Thyroid gland (tissue), 4 donors: Measurements from ENCODE around the gene INCENP. TPM values are rescaled to one million over a fixed set of nuclear protein-coding genes. Genes with fewer than 3 reads are reported as not detected.

Source experiments
- DNase-seq, 2 donors: peaks; one replicate each; pipeline ENCODE4 v3.0.0-alpha.2; 2019
- H3K27ac ChIP-seq, 3 donors: fragments of 200-600 bp; sonication (generic); 1 replicate in 2 of 3; 2 replicates in 1 of 3; pipeline ENCODE4 v1.5.1; 2016 to 2019; ENCODE audit warnings: mild to moderate bottlenecking in 1 of 3, moderate library complexity in 1 of 3
- H3K27me3 ChIP-seq: fragments of 200-600 bp; sonication (generic); one replicate; pipeline ENCODE4 v1.5.1; 2019
- H3K36me3 ChIP-seq, 2 donors: fragments of 200-600 bp; sonication (generic); one replicate each; pipeline ENCODE4 v1.5.1; 2016 to 2019
- H3K4me1 ChIP-seq, 2 donors: fragments of 200-600 bp; sonication (generic); one replicate each; pipeline ENCODE4 v1.5.1; 2017 to 2019
- H3K4me3 ChIP-seq, 3 donors: fragments of 200-600 bp; sonication (generic); replicated peaks in 1 of 3; 1 replicate in 2 of 3; 2 replicates in 1 of 3; pipeline ENCODE4 v1.5.1; 2016; ENCODE audit warnings: mild to moderate bottlenecking in 1 of 3
- H3K9me3 ChIP-seq: fragments of 200-600 bp; sonication (generic); one replicate; pipeline ENCODE4 v1.5.1; 2017
- POLR2A ChIP-seq, 2 donors: fragments of 450-650 bp; IDR thresholded peaks; one replicate each; pipeline ENCODE4 v1.6.1; 2017; ENCODE audit warnings: antibody characterized with exemption in 2 of 2, mild to moderate bottlenecking in 2 of 2, moderate library complexity in 1 of 2
- WGBS, 2 donors: methylation state at CpG; one replicate each; pipeline ENCODE4 v1.1.5; 2017; 5-methylcytosine and 5-hydroxymethylcytosine counted together
- intact Hi-C: fragments of 100-400 bp; cut with DNase I; formaldehyde crosslinking; loops from one replicate; pipeline ENCODE4 v1.15.1; 2023
- total RNA-seq, 4 donors: library from RNA; depleted of rRNA; stranded (reverse); fragments of >200 nt; gene quantifications; one replicate each; pipeline ENCODE4 v1.2.3, GENCODE V29; 2016
- TF ChIP-seq, protein P1 (sequence below), 6 experiments: fragments of 200-600 bp in 3 of 6; fragments of 450-650 bp in 3 of 6; sonication (generic) in 3 of 6; IDR thresholded peaks; one replicate each; pipeline ENCODE4 v1.5.1; 2016 to 2019; ENCODE audit warnings: antibody characterized with exemption in 6 of 6, mild to moderate bottlenecking in 2 of 6, inconsistent platforms in 1 of 6, moderate library complexity in 1 of 6

Gene INCENP
- total RNA-seq, 4 donors from 2014 or later = 16.9 to 99.4 (median 42.4) TPM

DNA sequence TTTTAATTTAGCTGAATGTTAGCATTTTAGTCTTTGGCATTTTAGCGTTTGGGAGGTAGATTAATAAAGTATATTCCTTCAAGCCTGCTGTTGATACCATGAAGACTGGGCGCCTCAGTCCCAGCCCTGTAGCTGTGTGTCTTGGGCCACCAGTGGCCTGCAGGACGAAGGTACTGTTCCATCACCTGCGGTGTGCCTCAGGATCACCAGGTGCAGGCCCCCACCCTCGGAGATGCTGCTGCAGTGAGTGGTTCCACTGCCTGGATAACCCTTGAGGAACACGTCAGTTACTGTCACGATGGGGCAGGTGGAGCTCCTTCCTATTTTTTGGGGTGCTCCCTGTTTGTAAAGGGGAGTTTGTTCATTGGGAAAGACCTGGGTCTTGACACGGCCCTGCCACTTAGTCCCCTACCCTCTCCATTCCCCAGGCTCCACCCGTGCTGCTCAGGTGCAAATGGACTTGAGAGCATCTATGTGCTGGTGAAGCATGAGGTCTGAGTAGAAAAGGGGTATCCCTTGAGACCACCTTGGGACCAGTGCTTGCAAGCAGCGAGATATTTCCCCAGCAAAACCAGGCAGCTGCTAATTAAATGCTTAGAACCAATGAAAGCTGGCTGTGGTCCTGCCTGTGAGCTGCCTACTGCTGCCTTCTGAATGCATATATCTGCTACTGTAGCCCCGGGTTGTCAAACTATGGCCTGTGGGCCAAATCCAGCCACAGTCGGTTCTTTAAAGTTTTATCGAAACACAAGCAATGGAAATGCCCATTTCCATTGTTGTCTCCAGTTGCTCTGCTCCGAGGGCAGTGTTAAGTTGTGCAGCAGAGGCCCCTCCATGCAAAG, 28.7 kb downstream of the INCENP start:
- no peaks in the 10 kb centered on the region for H3K27me3 ChIP-seq
- intact Hi-C loops = no loop called here
- no peak for DNase-seq
- peaks cover 0 to 2% of the 10 kb centered on the region in 2 donors for H3K4me1 ChIP-seq
- no peak overlapping the region for H3K27ac ChIP-seq
- H3K4me3 ChIP-seq = no peak overlapping the region
- peaks cover under 1 to 15% of the 10 kb centered on the region in 2 donors for H3K36me3 ChIP-seq
- H3K9me3 ChIP-seq = no peaks in the 10 kb centered on the region
- WGBS, 2 donors = 88 to 91% methylated on average over 13 to 14 of the region's 14 CpGs
- TF ChIP-seq, protein P1, sequence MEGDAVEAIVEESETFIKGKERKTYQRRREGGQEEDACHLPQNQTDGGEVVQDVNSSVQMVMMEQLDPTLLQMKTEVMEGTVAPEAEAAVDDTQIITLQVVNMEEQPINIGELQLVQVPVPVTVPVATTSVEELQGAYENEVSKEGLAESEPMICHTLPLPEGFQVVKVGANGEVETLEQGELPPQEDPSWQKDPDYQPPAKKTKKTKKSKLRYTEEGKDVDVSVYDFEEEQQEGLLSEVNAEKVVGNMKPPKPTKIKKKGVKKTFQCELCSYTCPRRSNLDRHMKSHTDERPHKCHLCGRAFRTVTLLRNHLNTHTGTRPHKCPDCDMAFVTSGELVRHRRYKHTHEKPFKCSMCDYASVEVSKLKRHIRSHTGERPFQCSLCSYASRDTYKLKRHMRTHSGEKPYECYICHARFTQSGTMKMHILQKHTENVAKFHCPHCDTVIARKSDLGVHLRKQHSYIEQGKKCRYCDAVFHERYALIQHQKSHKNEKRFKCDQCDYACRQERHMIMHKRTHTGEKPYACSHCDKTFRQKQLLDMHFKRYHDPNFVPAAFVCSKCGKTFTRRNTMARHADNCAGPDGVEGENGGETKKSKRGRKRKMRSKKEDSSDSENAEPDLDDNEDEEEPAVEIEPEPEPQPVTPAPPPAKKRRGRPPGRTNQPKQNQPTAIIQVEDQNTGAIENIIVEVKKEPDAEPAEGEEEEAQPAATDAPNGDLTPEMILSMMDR (IDR thresholded peaks at IDR 0.05) = no peak

GRCh38 chr11:62153087-62153395, 29.2 kb downstream of the INCENP start:
- intact Hi-C loops = no loop called here

DNA sequence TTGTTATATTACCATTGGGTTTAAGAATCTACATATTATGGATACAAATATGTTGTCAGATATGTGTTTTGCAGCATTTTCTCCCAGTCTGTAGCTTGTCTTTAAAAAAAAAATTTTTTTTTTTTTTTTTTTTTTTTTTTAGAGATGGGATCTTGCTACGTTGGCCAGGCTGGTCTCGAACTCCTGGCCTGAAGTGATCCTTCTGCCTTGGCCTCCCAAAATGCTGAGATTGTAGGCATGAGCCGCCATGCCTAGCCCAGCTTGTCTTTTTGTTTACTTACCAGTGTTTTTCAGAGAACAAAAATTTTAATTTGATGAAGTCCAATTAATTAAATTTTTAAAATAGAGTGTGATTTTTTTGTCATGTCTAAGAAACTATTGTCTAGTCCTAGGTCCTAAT, 29.8 kb downstream of the INCENP start:
- 64 to 65% methylated on average over 3 of the region's 3 CpGs for WGBS, 2 donors
- peaks cover 0 to 15% of the 10 kb centered on the region in 2 donors for H3K36me3 ChIP-seq
- H3K4me3 ChIP-seq = no peak overlapping the region
- H3K27ac ChIP-seq = no peak overlapping the region
- no peaks in the 10 kb centered on the region for H3K27me3 ChIP-seq
- intact Hi-C loops = no loop called here
- DNase-seq = no peak
- H3K9me3 ChIP-seq = no peaks in the 10 kb centered on the region
- H3K4me1 ChIP-seq = peaks cover 0 to 2% of the 10 kb centered on the region in 2 donors
- TF ChIP-seq, protein P1 (IDR thresholded peaks at IDR 0.05) = no peak
- no peak for TF ChIP-seq POLR2A (IDR thresholded peaks at IDR 0.05)

More at GRCh38 chr11:62153087-62153395, 29.2 kb downstream of the INCENP start:
- Histone ChIP-seq H3K4me1 (peaks cover 0 to 2% of the 10 kb centered on the region in 2 donors), H3K36me3 (peaks cover 0 to 15% of the 10 kb centered on the region in 2 donors), H3K27me3 (no peaks in the 10 kb centered on the region), H3K27ac (no peak overlapping the region), H3K9me3 (no peaks in the 10 kb centered on the region), H3K4me3 (no peak overlapping the region)
- no peak for TF ChIP-seq POLR2A (IDR thresholded peaks at IDR 0.05)
- TF ChIP-seq, protein P1 (IDR thresholded peaks at IDR 0.05) = no peak
- DNase-seq = no peak
- WGBS, 2 donors = 86 to 88% methylated on average over 2 of the region's 2 CpGs

- H3K27ac ChIP-seq = no peak overlapping the region
- DNase-seq = peak in 1 of 2 donors; percentile 41
- TF ChIP-seq POLR2A (IDR thresholded peaks at IDR 0.05) = no peak
- TF ChIP-seq, protein P1 (IDR thresholded peaks at IDR 0.05) = no peak
- H3K4me3 ChIP-seq = no peak overlapping the region
- intact Hi-C loops = no loop called here
- H3K4me1 ChIP-seq = no peaks in the 10 kb centered on the region
- 62 to 68% methylated on average over 5 to 6 of the region's 6 CpGs for WGBS, 2 donors
- H3K9me3 ChIP-seq = no peaks in the 10 kb centered on the region
- H3K27me3 ChIP-seq = no peaks in the 10 kb centered on the region
- no peaks in the 10 kb centered on the region for H3K36me3 ChIP-seq
These were observed 33.8 kb downstream of the INCENP start for GRCh38 chr11:62157603-62158002.

DNA sequence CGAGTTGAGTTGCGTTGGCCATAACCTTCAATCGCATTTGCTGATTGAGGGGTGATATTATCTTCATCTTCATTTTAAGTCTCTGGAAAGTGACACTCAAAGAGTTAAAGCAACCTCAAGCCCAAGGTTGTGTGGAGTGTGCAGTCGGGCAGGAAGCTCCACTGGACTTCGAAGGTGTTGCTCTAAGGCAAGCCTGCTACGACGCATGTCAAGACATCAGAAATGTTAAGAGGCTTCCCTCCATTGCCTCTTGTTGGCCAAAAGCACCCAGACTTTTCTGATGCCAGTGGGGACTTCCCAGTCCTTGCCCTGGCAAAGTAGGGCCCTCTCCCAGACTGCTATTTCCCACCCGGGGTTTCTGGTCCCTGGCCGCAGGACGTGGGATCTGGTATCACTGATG, 42.6 kb downstream of the INCENP start:
- no peaks in the 10 kb centered on the region for H3K9me3 ChIP-seq
- 61 to 67% methylated on average over 10 of the region's 10 CpGs for WGBS, 2 donors
- intact Hi-C loops = no loop called here

More for the DNA sequence above, 42.6 kb downstream of the INCENP start:
- Histone ChIP-seq H3K4me3 (no peak overlapping the region), H3K27me3 (no peaks in the 10 kb centered on the region), H3K4me1 (no peaks in the 10 kb centered on the region), H3K36me3 (no peaks in the 10 kb centered on the region), H3K27ac (no peak overlapping the region)
- TF ChIP-seq, protein P1 (IDR thresholded peaks at IDR 0.05) = no peak
- TF ChIP-seq POLR2A (IDR thresholded peaks at IDR 0.05) = no peak
- peak; percentile 52 to 67 for DNase-seq
